NCI-H69 (cell line): ENCODE measurements around the gene CCT7.
"Not testable (repeated sequence)": the region's sequence is repeated elsewhere in the genome, so short reads cannot be mapped to it uniquely, and the experiment has no call there.

Experiments used
- DNase-seq: peaks from one replicate; lab custom pipeline; 2025; lab: John Stamatoyannopoulos, UW

CCT7 gene

GRCh38 chr2:73255907-73256617 is 22.0 kb downstream of the CCT7 start:
- no peak for DNase-seq

DNA sequence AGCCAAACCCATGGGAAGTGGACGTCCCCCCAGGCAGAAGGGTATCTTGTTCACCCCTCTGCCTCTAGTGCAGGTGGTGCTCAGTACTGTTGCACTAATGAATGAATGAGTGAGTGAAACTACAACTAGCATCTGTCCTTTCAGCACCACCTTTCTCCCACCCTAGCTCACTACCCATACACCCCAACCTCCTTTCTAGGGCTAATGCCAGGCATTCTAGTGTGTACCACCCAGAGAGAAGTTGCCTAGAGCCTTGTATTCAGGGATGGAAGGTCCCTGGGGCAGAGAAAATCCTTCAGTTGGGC is 22.5 kb downstream of the CCT7 start:
- no peak for DNase-seq

DNA sequence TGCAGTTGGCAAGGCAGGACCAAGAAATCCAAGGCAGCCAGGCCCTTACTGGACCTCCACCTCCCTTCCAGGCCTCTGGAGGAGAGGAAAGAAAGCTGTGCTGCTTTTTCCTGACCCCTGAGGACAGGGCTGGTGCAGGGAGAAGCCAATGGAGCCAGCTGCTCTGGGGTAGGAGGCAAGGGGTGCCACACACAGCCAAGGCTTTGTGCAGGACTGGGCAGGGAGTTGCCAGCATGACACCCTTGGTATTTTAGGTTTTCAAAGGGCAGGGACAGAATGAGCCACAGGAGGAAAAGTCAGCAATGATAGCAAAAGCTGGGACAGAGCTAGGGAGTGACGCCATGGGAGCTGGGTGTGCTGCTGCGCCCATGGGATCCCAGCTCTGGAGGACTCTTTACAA is 22.9 kb downstream of the CCT7 start:
- no peak for DNase-seq

DNA sequence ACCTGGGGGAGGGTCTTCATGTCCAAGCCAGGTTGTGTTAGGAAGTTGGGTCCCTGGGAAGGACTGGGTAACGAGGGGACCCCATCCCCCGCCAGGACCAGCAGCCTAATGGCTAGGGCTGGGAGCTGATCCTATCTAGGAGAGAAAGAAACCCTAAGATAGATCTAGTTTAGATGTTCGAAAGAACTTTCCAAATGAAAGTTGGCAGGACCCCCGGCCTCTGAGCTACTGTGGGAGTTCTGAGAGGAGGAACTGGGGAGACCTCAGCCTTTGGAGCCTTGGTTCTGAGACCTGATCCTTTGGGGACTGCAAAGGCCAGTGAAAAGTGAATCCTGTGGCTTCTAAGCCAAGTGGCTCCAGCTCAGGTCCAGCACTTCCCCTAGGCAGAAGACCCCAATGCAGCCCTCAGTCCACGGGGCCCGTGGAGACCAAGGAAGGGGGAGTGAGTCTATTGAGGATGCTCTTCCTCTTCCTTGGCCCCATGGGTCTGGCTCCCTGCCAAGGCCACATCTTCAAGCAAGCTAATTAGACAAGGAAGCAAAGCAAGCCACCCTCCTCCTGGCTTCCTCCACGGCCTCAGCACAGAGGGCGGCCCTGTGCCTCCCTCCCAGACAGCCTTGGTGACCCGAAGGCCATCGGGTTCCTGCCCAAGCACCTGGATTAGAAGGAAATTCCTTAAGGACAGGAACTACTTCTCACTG is 23.5 kb downstream of the CCT7 start:
- DNase-seq, result peak; percentile 2

DNA sequence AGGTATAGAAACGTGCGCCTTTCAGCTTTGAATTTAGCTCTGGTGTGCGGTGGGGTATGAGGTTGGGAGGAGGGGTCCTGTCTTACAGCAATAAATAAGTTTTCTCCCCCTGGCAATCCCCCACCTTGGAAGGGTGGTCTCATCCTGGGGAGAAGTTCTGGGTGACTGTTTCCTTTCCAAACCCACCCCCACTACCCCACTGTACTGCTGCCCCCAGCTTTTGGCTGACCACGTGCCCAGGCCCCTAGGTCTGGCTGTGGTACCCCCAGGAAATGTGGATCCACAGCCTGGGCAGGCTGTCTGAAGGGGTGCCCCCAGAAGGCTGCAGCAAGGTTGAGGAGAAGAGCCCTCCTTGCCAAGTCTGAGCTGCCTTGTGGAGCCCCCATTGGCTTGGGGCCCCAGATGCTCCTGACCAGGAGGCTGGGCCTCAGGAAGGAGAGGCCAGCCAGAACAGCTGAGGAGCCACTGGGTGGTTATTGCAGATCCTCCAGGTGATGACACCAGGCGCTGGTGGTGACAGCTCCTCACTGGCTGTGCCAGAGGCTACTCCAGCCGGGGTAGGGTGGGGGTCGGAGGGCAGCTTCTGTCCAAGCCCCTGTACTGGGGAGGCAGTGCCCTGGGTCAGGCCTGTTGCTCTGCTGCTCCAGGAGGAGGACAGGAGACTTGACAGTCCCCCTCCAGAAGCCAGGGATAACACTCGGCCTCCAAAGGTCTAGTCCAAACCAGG is 24.2 kb downstream of the CCT7 start:
- no peak for DNase-seq

GRCh38 chr2:73258913-73259215 is 24.8 kb downstream of the CCT7 start:
- no peak for DNase-seq

GRCh38 chr2:73259276-73259675 is 25.2 kb downstream of the CCT7 start:
- no peak for DNase-seq

DNA sequence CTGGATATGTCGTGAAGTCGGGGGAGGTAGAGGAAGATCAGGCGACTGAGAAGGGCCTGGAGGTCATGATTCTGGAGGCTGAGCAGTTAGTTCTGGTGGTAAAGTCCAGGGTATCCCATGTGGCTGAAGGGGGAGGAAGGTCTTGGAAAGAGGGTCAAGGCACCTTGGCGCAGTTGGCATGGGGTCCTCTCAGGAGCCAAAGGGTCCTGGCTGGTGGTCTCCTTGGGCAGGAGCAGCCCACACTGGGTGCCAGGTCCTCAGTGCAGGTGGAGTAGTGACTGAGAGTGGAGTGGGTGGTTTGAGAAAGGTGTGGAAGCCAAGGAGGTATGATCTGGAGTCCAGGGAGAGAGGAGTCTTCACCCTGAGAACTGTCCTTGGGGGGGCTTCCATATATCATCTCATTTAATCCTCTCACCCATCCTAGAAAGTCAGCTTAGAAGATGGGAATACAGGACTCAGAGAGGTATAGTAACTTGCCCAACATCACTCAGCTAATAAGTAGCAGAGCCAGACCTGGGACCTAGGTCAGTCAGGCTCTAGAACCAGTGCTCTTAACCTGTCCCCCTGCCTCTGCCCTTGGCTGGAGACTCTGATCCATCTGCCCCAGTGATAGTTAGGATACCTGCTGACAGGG is 25.7 kb downstream of the CCT7 start:
- DNase-seq, result no peak

GRCh38 chr2:73260338-73260984 is 26.4 kb downstream of the CCT7 start:
- DNase-seq, result peak; percentile 3

DNA sequence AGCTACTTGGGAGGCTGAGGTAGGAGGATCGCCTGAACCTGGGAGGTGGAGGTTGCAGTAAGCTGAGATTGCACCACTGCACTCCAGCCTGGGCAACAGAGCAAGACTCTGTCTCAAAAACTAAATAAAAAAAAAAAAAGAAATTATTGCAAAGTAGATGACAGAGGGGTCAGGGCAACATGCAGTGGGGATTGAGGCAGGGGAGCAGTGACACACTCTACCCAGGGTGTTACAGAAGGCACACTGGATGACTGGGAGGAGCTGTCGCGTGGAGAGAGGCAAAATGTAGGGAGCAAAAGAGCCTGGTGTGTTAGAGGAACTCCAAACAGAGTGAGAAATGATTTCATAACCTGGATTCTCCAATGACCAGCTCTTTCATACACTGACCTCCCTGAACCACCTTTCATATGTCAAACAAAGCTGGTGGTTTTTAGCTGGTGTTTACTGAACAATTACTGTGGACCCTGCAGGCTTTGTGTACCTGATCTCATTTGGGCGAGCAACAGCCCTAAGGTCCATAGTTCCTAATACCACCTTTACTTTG is 28.1 kb downstream of the CCT7 start:
- DNase-seq, result peak; percentile 31

DNA sequence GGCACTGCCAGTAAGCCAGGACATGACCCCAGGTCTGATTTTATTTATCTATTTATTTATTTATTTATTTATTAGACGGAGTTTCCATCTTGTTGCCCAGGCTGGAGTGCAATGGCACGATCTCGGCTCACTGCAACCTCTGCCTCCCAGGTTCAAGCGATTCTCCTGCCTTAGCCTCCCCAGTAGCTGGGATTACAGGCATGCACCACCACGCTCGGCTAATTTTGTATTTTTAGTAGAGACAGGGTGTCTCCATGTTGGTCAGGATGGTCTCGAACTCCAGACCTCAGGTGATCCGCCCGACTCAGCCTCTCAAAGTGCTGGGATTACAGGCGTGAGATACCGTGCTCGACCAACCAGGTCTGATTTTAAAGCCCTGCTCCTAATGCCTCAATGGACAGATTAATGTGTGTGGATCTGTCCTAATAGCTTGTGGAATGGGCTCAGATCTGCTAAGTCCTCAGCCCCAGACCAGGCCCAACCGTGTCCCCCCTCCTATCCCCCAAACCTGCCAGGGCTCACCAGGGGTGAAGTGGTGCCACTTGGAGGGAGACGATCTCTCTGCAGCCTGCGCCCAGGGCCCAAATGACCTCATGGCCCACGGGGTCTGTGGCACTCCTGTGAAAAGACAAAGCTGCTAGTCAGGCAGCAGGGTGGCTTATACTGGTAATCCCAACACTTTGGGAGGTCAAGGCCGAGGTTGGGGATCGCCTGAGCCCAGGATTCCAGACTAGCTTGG is 28.8 kb downstream of the CCT7 start:
- DNase-seq, result not testable (repeated sequence)

GRCh38 chr2:73263540-73264331 is 29.6 kb downstream of the CCT7 start:
- DNase-seq, result no peak

GRCh38 chr2:73264332-73264606 is 30.2 kb downstream of the CCT7 start:
- DNase-seq, result no peak

GRCh38 chr2:73264783-73265182 is 30.7 kb downstream of the CCT7 start:
- no peak for DNase-seq

- DNase-seq, result no peak
Measured at GRCh38 chr2:73265298-73266060, 31.4 kb downstream of the CCT7 start.

GRCh38 chr2:73266061-73266901 is 32.2 kb downstream of the CCT7 start:
- no peak for DNase-seq

GRCh38 chr2:73267008-73267407 is 32.9 kb downstream of the CCT7 start:
- no peak for DNase-seq

GRCh38 chr2:73268366-73268829 is 34.3 kb downstream of the CCT7 start:
- DNase-seq, result peak; percentile 62
